ENCODE measurements around the gene SMARCAD1.
"Not testable (repeated sequence)": the region's sequence is repeated elsewhere in the genome, so short reads cannot be mapped to it uniquely, and the experiment has no call there.

Gene SMARCAD1

GRCh38 chr4:94304365-94304971, 96.8 kb downstream of the SMARCAD1 start:
- H3K4me3 ChIP-seq (ENCODE audit: low read length): no peak overlapping the region
- no peak overlapping the region for H3K9ac ChIP-seq (ENCODE audit: low read depth, low read length)
- H3K27ac ChIP-seq (ENCODE audit: low read length): no peak overlapping the region
- H3K36me3 ChIP-seq (ENCODE audit: insufficient read depth, low read depth, low read length): no peaks in the 10 kb centered on the region
- no peaks in the 10 kb centered on the region for H3K4me1 ChIP-seq (ENCODE audit: insufficient read depth, low read length)
- H3K9me3 ChIP-seq (ENCODE audit: insufficient read depth, low read depth, low read length): no peaks in the 10 kb centered on the region
- no peaks in the 10 kb centered on the region for H3K27me3 ChIP-seq (ENCODE audit: insufficient read depth, low read length)

DNA sequence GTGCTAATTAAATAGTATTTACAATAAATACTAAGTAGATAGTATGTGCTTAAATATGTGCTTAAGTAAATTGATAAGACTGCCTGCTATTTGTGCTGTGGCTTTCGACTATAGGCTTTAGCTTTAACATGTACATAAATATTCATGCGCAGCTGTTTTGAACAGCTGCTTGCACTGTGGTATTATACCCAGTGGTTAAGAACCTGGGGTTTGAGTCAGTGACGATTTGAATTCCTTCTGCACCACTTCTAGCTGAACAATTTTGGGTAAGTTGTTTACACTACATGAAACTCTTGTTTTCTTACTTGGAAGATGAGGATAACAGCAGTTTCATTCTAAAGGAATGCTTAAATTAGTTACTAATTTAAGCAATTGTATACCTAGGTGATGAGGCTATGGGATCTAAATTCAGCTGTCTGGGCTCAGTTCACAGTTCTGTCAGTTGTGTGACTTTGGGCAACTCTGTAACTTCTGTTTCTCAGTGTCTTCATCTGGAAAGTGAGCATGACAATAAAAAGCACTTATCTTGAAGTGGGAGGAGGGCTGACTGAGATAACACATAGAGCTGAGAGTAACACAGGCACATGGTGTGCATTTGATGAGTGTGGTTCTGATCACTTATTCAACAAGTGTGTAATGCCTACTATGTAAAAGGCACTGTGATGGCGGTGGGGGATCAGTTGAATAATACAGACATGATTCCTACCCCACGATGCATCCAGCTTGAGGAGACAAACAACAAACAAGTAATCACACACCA, 98.0 kb downstream of the SMARCAD1 start:
- Histone ChIP-seq H3K9ac (ENCODE audit: low read depth, low read length) (no peak overlapping the region), H3K4me1 (ENCODE audit: insufficient read depth, low read length) (no peaks in the 10 kb centered on the region), H3K4me3 (ENCODE audit: low read length) (no peak overlapping the region), H3K9me3 (ENCODE audit: insufficient read depth, low read depth, low read length) (no peaks in the 10 kb centered on the region), H3K36me3 (ENCODE audit: insufficient read depth, low read depth, low read length) (no peaks in the 10 kb centered on the region), H3K27me3 (ENCODE audit: insufficient read depth, low read length) (no peaks in the 10 kb centered on the region), H3K27ac (ENCODE audit: low read length) (no peak overlapping the region)

DNA sequence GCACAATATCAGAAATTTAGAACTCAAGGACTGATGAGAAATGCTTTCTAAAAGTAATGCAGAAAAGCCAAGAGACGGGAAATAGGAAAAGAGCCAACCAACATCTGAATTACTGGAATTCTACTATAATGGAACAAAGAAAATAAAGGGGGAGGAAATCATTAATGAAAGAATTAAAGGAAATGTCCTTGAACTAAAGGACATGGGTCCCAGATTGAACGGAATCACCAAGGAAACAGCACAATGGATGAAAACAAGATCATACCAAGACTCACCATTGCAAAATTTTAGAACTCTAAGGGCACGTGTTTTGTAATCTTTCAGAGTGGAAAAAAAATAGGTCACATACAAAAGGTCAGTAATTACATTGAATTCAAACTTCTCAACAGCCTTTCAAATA, 99.0 kb downstream of the SMARCAD1 start:
- Histone ChIP-seq H3K27me3 (ENCODE audit: insufficient read depth, low read length) (no peaks in the 10 kb centered on the region), H3K27ac (ENCODE audit: low read length) (no peak overlapping the region), H3K9me3 (ENCODE audit: insufficient read depth, low read depth, low read length) (no peaks in the 10 kb centered on the region), H3K36me3 (ENCODE audit: insufficient read depth, low read depth, low read length) (no peaks in the 10 kb centered on the region), H3K9ac (ENCODE audit: low read depth, low read length) (no peak overlapping the region), H3K4me3 (ENCODE audit: low read length) (no peak overlapping the region), H3K4me1 (ENCODE audit: insufficient read depth, low read length) (no peaks in the 10 kb centered on the region)

- H3K27ac ChIP-seq (ENCODE audit: low read length): no peak overlapping the region
- no peaks in the 10 kb centered on the region for H3K27me3 ChIP-seq (ENCODE audit: insufficient read depth, low read length)
- H3K9ac ChIP-seq (ENCODE audit: low read depth, low read length): no peak overlapping the region
- H3K4me1 ChIP-seq (ENCODE audit: insufficient read depth, low read length): no peaks in the 10 kb centered on the region
- no peaks in the 10 kb centered on the region for H3K9me3 ChIP-seq (ENCODE audit: insufficient read depth, low read depth, low read length)
- no peak overlapping the region for H3K4me3 ChIP-seq (ENCODE audit: low read length)
- H3K36me3 ChIP-seq (ENCODE audit: insufficient read depth, low read depth, low read length): no peaks in the 10 kb centered on the region
Observed at GRCh38 chr4:94307231-94307871, 99.7 kb downstream of the SMARCAD1 start.

DNA sequence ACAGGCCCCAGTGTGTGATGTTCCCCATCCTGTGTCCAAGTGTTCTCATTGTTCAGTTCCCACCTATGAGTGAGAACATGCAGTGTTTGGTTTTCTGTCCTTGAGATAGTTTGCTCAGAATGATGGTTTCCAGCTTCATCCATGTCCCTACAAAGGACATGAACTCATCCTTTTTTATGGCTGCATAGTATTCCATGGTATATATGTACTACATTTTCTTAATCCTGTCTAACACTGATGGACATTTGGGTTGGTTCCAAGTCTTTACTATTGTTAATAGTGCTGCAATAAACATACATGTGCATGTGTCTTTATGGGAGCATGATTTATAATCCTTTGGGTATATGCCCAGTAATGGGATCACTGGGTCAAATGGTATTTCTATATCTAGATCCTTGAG, 112.3 kb downstream of the SMARCAD1 start:
- peaks cover 24% of the 10 kb centered on the region for H3K9me3 ChIP-seq (ENCODE audit: insufficient read depth, low read depth, low read length)
- H3K9ac ChIP-seq (ENCODE audit: low read depth, low read length); H3K27me3 ChIP-seq (ENCODE audit: insufficient read depth, low read length); H3K27ac ChIP-seq (ENCODE audit: low read length); H3K4me3 ChIP-seq (ENCODE audit: low read length); H3K4me1 ChIP-seq (ENCODE audit: insufficient read depth, low read length); H3K36me3 ChIP-seq (ENCODE audit: insufficient read depth, low read depth, low read length): not testable (repeated sequence)

DNA sequence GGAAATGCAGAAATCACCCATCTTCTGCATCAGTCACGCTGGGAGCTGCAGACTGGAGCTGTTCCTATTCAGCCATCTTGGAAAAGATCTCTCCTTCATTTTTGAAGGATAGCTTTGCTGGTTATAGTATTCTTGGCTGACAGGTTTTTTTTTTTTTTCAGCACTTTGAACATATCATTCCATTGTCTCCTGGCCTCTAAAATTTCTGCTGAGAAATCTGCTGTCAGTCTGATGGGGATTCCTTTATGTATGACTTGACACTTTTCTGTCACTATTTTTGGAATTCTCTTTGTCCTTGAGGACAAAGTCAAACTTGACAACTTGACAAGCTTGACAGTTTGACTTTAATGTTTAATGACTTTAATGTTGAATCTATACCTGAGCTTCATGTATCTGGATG, 118.2 kb downstream of the SMARCAD1 start:
- no peaks in the 10 kb centered on the region for H3K27me3 ChIP-seq (ENCODE audit: insufficient read depth, low read length)
- H3K9ac ChIP-seq (ENCODE audit: low read depth, low read length): no peak overlapping the region
- H3K36me3 ChIP-seq (ENCODE audit: insufficient read depth, low read depth, low read length): no peaks in the 10 kb centered on the region
- H3K4me3 ChIP-seq (ENCODE audit: low read length): no peak overlapping the region
- H3K27ac ChIP-seq (ENCODE audit: low read length): no peak overlapping the region
- peaks cover 32% of the 10 kb centered on the region for H3K9me3 ChIP-seq (ENCODE audit: insufficient read depth, low read depth, low read length)
- H3K4me1 ChIP-seq (ENCODE audit: insufficient read depth, low read length): no peaks in the 10 kb centered on the region

DNA sequence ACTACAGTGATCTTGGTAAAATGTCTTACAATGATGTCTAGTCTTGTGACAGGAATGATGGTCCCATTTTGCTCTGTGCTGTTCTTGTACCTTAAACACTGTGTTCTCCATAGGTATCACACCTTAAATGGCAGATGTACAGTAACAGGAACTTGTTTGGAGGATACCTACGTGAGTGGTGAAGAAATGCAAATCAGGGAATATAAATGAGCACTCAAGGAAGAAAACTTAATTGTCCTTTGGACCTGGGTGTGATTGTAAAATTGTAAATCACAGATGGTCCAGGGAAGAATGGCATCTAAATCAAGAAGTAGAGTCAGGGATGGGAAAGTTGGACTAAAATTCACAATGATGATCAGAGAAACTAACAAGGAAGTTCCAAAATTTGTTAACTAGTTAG, 122.3 kb downstream of the SMARCAD1 start:
- Histone ChIP-seq H3K27ac (ENCODE audit: low read length) (no peak overlapping the region), H3K27me3 (ENCODE audit: insufficient read depth, low read length) (no peaks in the 10 kb centered on the region), H3K9ac (ENCODE audit: low read depth, low read length) (no peak overlapping the region), H3K9me3 (ENCODE audit: insufficient read depth, low read depth, low read length) (peaks cover 26% of the 10 kb centered on the region), H3K4me3 (ENCODE audit: low read length) (no peak overlapping the region), H3K36me3 (ENCODE audit: insufficient read depth, low read depth, low read length) (no peaks in the 10 kb centered on the region), H3K4me1 (ENCODE audit: insufficient read depth, low read length) (no peaks in the 10 kb centered on the region; the same call in 1 of the 2 replicates)

DNA sequence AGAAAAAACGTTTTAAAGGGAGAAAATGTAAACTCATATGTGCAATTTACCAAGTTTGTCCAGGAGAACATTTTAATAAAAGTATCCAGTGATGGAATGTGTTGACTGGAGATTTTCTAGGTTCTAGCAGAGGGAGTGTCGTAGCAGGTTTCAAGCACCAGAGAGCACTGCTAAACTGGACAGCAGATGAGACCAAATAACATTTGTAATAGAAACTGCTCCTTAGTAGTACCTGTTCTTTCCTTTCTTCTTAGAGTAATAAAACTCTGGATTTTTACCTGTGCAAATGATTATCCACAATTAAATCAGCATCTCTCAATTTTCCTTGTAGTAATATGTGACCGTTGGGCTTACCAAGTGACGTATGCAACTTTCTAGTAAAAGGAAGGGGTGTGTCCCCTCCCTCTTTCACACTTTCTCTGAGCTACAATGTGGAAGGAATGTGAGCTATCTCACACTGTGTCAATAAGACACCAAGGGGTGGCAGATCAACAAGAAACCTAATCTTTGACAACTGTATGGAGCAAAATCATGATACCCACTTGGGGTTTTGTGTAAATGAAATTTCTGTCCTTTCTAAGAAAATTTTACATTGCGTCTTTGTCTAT, 125.4 kb downstream of the SMARCAD1 start:
- no peaks in the 10 kb centered on the region for H3K27me3 ChIP-seq (ENCODE audit: insufficient read depth, low read length)

GRCh38 chr4:94333866-94334265, 126.2 kb downstream of the SMARCAD1 start:
- Histone ChIP-seq H3K4me3 (ENCODE audit: low read length) (no peak overlapping the region), H3K27me3 (ENCODE audit: insufficient read depth, low read length) (no peaks in the 10 kb centered on the region), H3K36me3 (ENCODE audit: insufficient read depth, low read depth, low read length) (no peaks in the 10 kb centered on the region), H3K27ac (ENCODE audit: low read length) (no peak overlapping the region), H3K9me3 (ENCODE audit: insufficient read depth, low read depth, low read length) (no peaks in the 10 kb centered on the region), H3K4me1 (ENCODE audit: insufficient read depth, low read length) (no peaks in the 10 kb centered on the region; the same call in 1 of the 2 replicates), H3K9ac (ENCODE audit: low read depth, low read length) (no peak overlapping the region)

More for the DNA sequence above, 125.4 kb downstream of the SMARCAD1 start:
- Histone ChIP-seq H3K36me3 (ENCODE audit: insufficient read depth, low read depth, low read length) (no peaks in the 10 kb centered on the region), H3K9me3 (ENCODE audit: insufficient read depth, low read depth, low read length) (no peaks in the 10 kb centered on the region), H3K27ac (ENCODE audit: low read length) (no peak overlapping the region), H3K4me3 (ENCODE audit: low read length) (no peak overlapping the region), H3K9ac (ENCODE audit: low read depth, low read length) (no peak overlapping the region), H3K4me1 (ENCODE audit: insufficient read depth, low read length) (no peaks in the 10 kb centered on the region; the same call in 1 of the 2 replicates)

GRCh38 chr4:94334476-94334875, 126.8 kb downstream of the SMARCAD1 start:
- no peaks in the 10 kb centered on the region for H3K27me3 ChIP-seq (ENCODE audit: insufficient read depth, low read length)
- H3K4me1 ChIP-seq (ENCODE audit: insufficient read depth, low read length): no peaks in the 10 kb centered on the region; the same call in 1 of the 2 replicates
- H3K36me3 ChIP-seq (ENCODE audit: insufficient read depth, low read depth, low read length): no peaks in the 10 kb centered on the region
- H3K27ac ChIP-seq (ENCODE audit: low read length): no peak overlapping the region
- H3K9me3 ChIP-seq (ENCODE audit: insufficient read depth, low read depth, low read length): no peaks in the 10 kb centered on the region
- no peak overlapping the region for H3K9ac ChIP-seq (ENCODE audit: low read depth, low read length)
- H3K4me3 ChIP-seq (ENCODE audit: low read length): no peak overlapping the region

DNA sequence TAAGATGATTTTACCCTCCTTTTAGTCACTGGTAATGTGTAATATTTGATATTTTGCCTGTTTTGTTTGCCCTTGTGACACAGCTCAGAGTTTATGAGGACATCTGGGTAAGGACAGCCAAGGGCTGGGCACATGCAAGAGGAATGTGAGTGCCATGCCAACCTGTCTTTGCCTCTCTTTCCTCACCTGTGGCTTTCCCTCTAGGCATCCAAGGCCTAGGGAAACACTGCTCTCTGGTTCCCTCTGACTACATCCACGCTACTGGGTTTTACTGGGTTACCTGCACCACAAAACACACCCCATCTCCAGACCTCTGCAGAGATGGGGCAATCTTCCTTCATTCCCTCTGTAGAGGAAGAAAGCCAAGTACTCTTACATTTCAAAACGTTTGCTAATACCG, 127.3 kb downstream of the SMARCAD1 start:
- no peaks in the 10 kb centered on the region for H3K9me3 ChIP-seq (ENCODE audit: insufficient read depth, low read depth, low read length)
- H3K36me3 ChIP-seq (ENCODE audit: insufficient read depth, low read depth, low read length): no peaks in the 10 kb centered on the region
- H3K9ac ChIP-seq (ENCODE audit: low read depth, low read length): no peak overlapping the region
- no peak overlapping the region for H3K27ac ChIP-seq (ENCODE audit: low read length)
- no peak overlapping the region for H3K4me3 ChIP-seq (ENCODE audit: low read length)
- H3K27me3 ChIP-seq (ENCODE audit: insufficient read depth, low read length): no peaks in the 10 kb centered on the region
- no peaks in the 10 kb centered on the region; the same call in 1 of the 2 replicates for H3K4me1 ChIP-seq (ENCODE audit: insufficient read depth, low read length)

Measured in iPS-20b (cell line).